Activated T-helper 1 cell treated with Interleukin-2 at 50 U/mL for 16 hours (primary cell): ENCODE results near the gene NANOS2.
"Not testable (repeated sequence)": the region's sequence is repeated elsewhere in the genome, so short reads cannot be mapped to it uniquely, and the experiment has no call there.

Experiments used
- DNase-seq: peaks from one replicate; pipeline ENCODE4 v3.0.0-alpha.2; 2020; ENCODE audit warnings: low read depth

NANOS2 gene

GRCh38 chr19:45895983-45896599, 18.5 kb downstream of the NANOS2 start:
- DNase-seq = not testable (repeated sequence)

GRCh38 chr19:45895519-45895972, 19.0 kb downstream of the NANOS2 start:
- no peak for DNase-seq

GRCh38 chr19:45890877-45891276, 23.7 kb downstream of the NANOS2 start:
- DNase-seq = no peak

- no peak for DNase-seq
Observed at GRCh38 chr19:45889210-45889885, 25.2 kb downstream of the NANOS2 start.

- no peak for DNase-seq
Observed at GRCh38 chr19:45887200-45887710, 27.3 kb downstream of the NANOS2 start.

GRCh38 chr19:45886427-45887199, 28.0 kb downstream of the NANOS2 start:
- peak; percentile 80 for DNase-seq

GRCh38 chr19:45885556-45886426, 28.8 kb downstream of the NANOS2 start, which contains the start of gene IRF2BP1:
Gene IRF2BP1 (minus strand): TSS chr19:45886141. CDS start chr19:45885774, 367 bp downstream.
- peak; percentile 78 for DNase-seq

- no peak for DNase-seq
Observed at GRCh38 chr19:45884682-45885555, 29.7 kb downstream of the NANOS2 start.

- DNase-seq = no peak
Observed at GRCh38 chr19:45883881-45884681, 30.5 kb downstream of the NANOS2 start.

- no peak for DNase-seq
Observed at GRCh38 chr19:45883586-45883880, 31.0 kb downstream of the NANOS2 start.

- peak; percentile 65 for DNase-seq
Observed at GRCh38 chr19:45882652-45883585, 31.7 kb downstream of the NANOS2 start.

- no peak for DNase-seq
Observed at GRCh38 chr19:45881909-45882528, 32.6 kb downstream of the NANOS2 start.

- DNase-seq = no peak
Observed at GRCh38 chr19:45881082-45881908, 33.3 kb downstream of the NANOS2 start.

GRCh38 chr19:45879971-45880370, 34.6 kb downstream of the NANOS2 start:
- DNase-seq = no peak

GRCh38 chr19:45879055-45879454, 35.5 kb downstream of the NANOS2 start:
- DNase-seq = no peak

- DNase-seq = no peak
Observed at GRCh38 chr19:45878043-45878794, 36.4 kb downstream of the NANOS2 start.
